ENCODE results near the gene TRIP4. TPM values are rescaled to one million over a fixed set of nuclear protein-coding genes. Genes with fewer than 3 reads are reported as not detected.

Gene TRIP4
- total RNA-seq, 2 experiments from 2014 or later = 13.7 to 14.5 TPM

DNA sequence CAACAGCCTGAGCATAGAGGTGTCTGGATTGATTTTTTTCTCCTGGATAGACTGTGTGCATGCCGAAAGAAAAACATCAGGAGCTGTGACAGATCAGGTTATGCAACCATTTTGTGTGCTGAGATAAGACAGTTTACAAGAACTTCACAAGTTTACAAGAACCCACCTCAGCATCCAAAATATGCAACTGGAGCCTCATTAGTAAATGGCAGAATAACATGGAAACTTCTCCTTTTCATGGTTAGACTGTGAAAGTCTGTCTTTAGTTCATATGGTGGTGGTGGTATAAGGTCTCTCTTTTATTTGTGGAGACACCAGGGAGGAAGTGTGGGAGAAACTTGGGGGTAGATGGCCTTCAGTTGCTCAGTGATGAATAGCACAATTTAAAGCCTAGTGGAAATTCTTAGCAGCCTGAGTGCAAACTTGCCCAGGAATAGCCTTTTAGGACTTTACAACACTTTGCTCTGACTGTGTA is 69.0 kb downstream of the TRIP4 start:
- no peaks in the 10 kb centered on the region for H3K36me3 Mint-ChIP-seq (ENCODE audit: low read depth)
- no peaks in the 10 kb centered on the region for H3K9me3 Mint-ChIP-seq
- intact Hi-C loops (cut with micrococcal nuclease) = no loop called here
- H3K27ac Mint-ChIP-seq = no peak overlapping the region
- H3K4me3 Mint-ChIP-seq = no peak overlapping the region
- H3K27me3 Mint-ChIP-seq (ENCODE audit: low read depth) = no peaks in the 10 kb centered on the region
- peaks cover 56% of the 10 kb centered on the region for H3K4me1 Mint-ChIP-seq (ENCODE audit: low read depth)
- CTCF ChIA-PET = interaction anchor here (0.7 kb wide), 1 partner anchor 12 kb away, joined by 3 read pairs; no protein-coding TSS in a partner anchor
- no peak for DNase-seq

DNA sequence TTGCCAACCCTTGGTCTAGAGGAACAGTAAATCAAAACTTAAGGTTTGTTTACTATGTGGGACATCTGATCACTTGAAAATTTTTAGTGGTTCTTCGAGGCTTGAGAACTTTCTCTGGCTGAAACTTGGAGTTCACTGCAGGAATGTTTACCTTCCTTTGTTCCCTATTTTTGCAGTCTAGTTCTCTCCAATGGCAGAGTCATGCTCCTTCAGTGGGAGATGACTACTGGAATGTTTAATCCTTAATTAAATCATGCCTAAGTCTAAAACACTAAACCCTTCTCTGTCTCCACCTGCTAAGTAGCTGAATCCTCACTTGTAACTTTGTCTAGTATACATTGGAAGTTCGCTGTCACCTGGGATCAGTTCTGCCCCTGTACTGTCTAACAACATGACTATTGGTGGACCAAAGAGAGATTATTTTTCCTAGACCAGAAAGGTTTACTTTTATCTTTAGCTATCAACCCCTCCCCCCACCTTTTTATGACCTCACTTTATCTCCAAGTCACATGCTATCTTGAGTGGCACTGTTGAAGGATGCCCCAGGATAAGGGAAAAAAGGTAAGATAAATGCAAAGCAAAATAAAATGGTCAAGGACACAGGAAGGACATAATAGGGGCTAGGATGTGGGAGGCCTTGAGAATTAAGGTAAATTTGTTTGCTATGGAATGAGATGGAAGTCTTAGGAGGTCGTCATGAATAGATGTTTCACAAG is 71.6 kb downstream of the TRIP4 start:
- H3K9me3 Mint-ChIP-seq = no peaks in the 10 kb centered on the region
- H3K36me3 Mint-ChIP-seq (ENCODE audit: low read depth) = peaks cover 2% of the 10 kb centered on the region
- no peaks in the 10 kb centered on the region for H3K27me3 Mint-ChIP-seq (ENCODE audit: low read depth)
- no peak for DNase-seq
- H3K4me3 Mint-ChIP-seq = peak overlapping the region; percentile 85
- H3K27ac Mint-ChIP-seq = peak overlapping the region; percentile 18
- intact Hi-C loops (cut with micrococcal nuclease) = no loop called here
- H3K4me1 Mint-ChIP-seq (ENCODE audit: low read depth) = peaks cover 68% of the 10 kb centered on the region
- CTCF ChIA-PET = interaction anchor here (0.9 to 2.0 kb wide), 6 partner anchors 32 to 221 kb away, joined by 3 to 6 read pairs (median 4); partner anchors contain the start of gene TRIP4

DNA sequence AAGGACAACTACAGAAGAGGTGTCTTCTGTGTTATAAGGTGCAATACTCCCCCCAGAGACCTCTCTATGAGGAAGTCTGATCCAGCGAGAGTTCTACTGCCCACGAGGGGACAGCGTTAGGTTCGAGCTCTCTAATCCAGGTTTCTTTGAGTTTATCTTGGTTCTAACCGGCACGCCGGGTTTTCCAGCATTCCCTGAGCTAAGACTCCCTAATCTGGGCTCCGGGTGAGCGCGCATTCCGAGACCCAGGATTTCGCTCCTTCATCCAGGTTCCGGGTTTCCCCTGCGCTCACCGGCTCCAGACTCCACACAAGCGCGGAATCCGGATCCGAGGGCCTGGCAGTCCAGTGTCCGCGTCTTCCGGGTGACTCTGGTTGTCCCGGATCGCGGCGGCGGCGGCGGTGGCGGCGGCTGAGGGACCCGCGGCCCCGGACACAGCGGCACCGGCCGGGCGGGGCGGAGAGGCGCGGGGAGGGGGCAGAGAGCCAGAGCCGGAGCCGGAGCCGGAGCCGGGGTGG is 72.6 kb downstream of the TRIP4 start, which contains the start of gene ZNF609:
Gene ZNF609 (plus strand): TSS at position 373 of the 518 bp plus-strand sequence. CDS start 38,842 bp downstream, outside the sequence.
- H3K9me3 Mint-ChIP-seq = no peaks in the 10 kb centered on the region
- intact Hi-C loops (cut with micrococcal nuclease) = loop anchor here (2.0 to 5.0 kb wide), 5 partner anchors 29 to 297 kb away; partner anchors contain the start of genes PPIB and TRIP4
- DNase-seq = peak; percentile 94
- H3K27ac Mint-ChIP-seq = peak within 1 kb of the TSS; percentile 82
- H3K4me3 Mint-ChIP-seq = peak within 1 kb of the TSS; percentile 85
- no peaks in the 10 kb centered on the region for H3K27me3 Mint-ChIP-seq (ENCODE audit: low read depth)
- H3K36me3 Mint-ChIP-seq (ENCODE audit: low read depth) = peaks cover 3% of the 10 kb centered on the region
- CTCF ChIA-PET = interaction anchor here (0.7 to 2.0 kb wide), 7 partner anchors 23 to 220 kb away, joined by 3 to 6 read pairs (median 4); partner anchors contain the start of gene TRIP4
- peaks cover 77% of the 10 kb centered on the region for H3K4me1 Mint-ChIP-seq (ENCODE audit: low read depth)

DNA sequence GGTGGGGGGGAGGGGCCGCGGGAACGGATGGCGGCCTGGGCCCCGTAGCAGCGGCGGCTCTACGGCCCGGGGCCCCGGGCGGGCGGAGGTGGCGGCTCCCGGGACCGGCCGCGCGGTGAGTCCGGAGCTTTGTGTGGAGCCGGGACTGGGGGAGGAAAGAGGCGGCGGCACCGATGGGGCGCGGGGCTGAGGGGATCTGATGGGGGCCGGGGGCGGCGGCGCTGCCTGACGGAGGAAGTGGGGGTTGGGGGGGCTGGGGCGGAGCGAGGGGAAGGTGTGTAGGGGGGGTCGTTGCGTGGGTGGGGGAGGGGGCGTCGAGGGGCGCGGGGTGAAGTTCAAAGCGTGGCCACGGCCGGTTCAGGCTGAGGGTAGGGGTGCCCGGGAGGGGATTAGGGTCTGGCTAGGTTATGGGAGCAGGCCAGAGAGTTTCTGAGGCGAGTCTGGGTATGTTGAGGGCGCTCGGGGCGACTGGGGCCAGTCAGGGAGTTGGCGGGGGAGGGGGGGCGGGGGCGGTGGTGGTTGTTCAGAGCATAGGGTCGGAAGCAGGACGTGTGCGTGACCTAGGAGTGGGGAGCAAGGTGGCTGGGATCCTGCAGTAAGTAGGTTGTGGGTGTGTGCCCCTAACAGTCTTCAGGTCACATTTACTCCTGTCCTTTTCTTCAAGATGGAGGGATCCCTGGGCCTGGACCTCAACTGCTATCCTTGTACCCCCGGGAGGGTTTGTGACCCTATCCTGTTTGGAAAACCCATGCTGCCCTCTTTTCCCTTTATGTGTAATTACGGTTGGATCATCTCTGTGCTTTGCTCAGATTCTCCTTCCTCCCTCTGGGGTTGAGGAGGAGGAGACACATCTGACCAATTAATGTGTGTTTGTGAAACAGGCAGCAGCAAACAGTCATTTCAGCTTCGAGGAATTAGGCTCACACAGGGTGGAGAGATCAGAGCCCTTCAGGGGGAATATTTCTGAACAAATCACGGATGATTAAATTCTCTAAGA is 73.4 kb downstream of the TRIP4 start:
- peak overlapping the region; percentile 77 for H3K4me3 Mint-ChIP-seq
- no peaks in the 10 kb centered on the region for H3K9me3 Mint-ChIP-seq
- peaks cover 78% of the 10 kb centered on the region for H3K4me1 Mint-ChIP-seq (ENCODE audit: low read depth)
- DNase-seq = peak; percentile 63
- CTCF ChIA-PET = interaction anchor here (0.6 to 2.0 kb wide), 5 partner anchors 23 to 219 kb away, joined by 3 to 6 read pairs (median 4); no protein-coding TSS in a partner anchor
- H3K27me3 Mint-ChIP-seq (ENCODE audit: low read depth) = no peaks in the 10 kb centered on the region
- H3K36me3 Mint-ChIP-seq (ENCODE audit: low read depth) = peaks cover 3% of the 10 kb centered on the region
- intact Hi-C loops (cut with micrococcal nuclease) = loop anchor here (1.0 to 5.0 kb wide), 8 partner anchors 17 to 298 kb away; partner anchors contain the start of genes PPIB and TRIP4
- H3K27ac Mint-ChIP-seq = peak overlapping the region; percentile 82

DNA sequence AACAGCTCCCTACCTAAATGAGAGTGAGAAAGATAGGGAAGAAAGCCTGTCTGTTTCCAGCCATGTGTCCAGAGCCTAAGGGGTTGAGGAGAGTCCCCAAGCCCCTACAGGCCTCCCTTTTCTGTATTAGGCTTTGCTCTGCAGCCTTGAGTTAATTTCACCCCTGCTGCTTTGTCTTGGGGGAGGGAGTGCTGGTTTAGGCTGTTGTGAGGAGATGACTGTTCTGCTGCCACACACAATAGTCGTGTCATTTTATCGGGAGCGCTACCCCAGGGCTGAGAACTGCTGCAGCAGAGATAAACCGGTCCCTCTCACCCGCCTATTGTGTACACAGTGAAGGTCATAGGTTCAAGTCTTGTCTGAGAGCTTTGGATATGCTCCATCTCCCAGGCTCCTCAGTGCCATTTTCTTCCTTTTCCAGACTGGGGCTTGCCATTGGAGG is 74.1 kb downstream of the TRIP4 start:
- Mint-ChIP-seq H3K4me1 (ENCODE audit: low read depth) (peaks cover 78% of the 10 kb centered on the region), H3K4me3 (peak overlapping the region; percentile 77), H3K27ac (peak overlapping the region; percentile 82), H3K36me3 (ENCODE audit: low read depth) (peaks cover 3% of the 10 kb centered on the region), H3K27me3 (ENCODE audit: low read depth) (no peaks in the 10 kb centered on the region), H3K9me3 (no peaks in the 10 kb centered on the region)
- CTCF ChIA-PET = interaction anchor here (0.6 to 1.0 kb wide), 2 partner anchors 26 to 41 kb away, joined by 3 to 4 read pairs; no protein-coding TSS in a partner anchor
- intact Hi-C loops (cut with micrococcal nuclease) = loop anchor here (1.0 to 5.0 kb wide), 8 partner anchors 17 to 299 kb away; partner anchors contain the start of genes PPIB and TRIP4
- peak; percentile 68 for DNase-seq

DNA sequence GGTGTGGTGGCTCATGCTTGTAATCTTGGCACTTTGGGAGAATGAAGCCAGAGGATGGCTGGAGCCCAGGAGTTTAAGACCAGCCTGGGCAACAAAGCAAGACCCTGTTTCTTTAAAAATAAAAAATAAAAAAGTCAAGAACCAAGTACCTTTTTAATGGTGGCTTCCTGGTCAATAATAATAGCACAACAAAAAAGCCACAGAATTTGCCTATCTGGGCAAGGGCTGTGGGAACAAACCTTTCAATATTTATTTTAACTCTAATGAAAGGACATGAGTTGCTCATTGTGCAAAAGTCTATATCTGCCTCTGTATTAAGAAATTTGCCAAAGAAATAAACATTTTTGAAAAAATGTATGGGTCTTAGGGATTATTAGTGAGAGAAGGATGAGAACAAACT is 74.9 kb downstream of the TRIP4 start:
- peak overlapping the region; percentile 77 for H3K4me3 Mint-ChIP-seq
- H3K27ac Mint-ChIP-seq = peak overlapping the region; percentile 82
- CTCF ChIA-PET = interaction anchor here (0.6 to 0.7 kb wide), 2 partner anchors 63 to 97 kb away, joined by 3 to 5 read pairs; no protein-coding TSS in a partner anchor
- peaks cover 3% of the 10 kb centered on the region for H3K36me3 Mint-ChIP-seq (ENCODE audit: low read depth)
- no peak for DNase-seq
- intact Hi-C loops (cut with micrococcal nuclease) = loop anchor here (5.0 kb wide), 1 partner anchor 75 kb away; the partner anchor contains the start of gene TRIP4
- H3K27me3 Mint-ChIP-seq (ENCODE audit: low read depth) = no peaks in the 10 kb centered on the region
- no peaks in the 10 kb centered on the region for H3K9me3 Mint-ChIP-seq
- peaks cover 78% of the 10 kb centered on the region for H3K4me1 Mint-ChIP-seq (ENCODE audit: low read depth)

DNA sequence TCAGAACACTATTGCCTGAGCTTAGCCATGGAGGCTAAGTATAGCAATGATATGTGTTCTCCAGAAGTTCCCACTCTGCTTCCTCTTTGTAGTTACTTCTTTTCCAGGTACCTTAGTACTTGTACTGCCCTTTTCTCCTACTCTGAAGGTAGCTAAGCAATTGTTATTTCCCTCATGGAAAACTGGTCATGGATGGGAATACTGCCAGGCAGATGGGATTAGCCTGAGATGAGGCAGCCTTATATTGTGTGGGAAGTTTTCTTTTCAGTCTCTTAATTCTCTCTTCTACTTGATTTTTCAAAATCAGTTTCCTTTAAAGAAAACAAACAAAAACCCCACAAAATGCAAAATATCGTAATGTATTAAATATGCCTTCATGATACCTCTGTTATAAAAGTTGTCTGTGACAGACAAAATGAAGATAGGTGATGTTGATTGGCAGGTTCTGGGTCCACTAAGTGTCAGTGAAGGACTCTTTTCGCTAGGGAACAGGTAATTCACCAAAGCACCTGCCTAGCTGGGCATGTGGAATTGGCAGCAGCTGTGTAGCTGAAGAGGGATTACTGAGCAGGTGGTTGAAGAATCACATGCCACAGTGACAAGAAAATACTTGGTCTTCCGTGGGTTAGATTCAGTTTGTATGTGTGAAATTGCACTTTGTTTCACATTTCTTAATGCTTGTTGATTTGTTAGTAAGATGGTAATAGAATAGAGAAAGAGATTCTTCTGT is 76.8 kb downstream of the TRIP4 start:
- no peaks in the 10 kb centered on the region for H3K27me3 Mint-ChIP-seq (ENCODE audit: low read depth)
- intact Hi-C loops (cut with micrococcal nuclease) = loop anchor here (5.0 kb wide), 1 partner anchor 77 kb away; the partner anchor contains the start of gene TRIP4
- peak overlapping the region; percentile 17 for H3K4me3 Mint-ChIP-seq
- H3K4me1 Mint-ChIP-seq (ENCODE audit: low read depth) = peaks cover 79% of the 10 kb centered on the region
- peaks cover 11% of the 10 kb centered on the region for H3K36me3 Mint-ChIP-seq (ENCODE audit: low read depth)
- DNase-seq = no peak
- H3K27ac Mint-ChIP-seq = peak overlapping the region; percentile 78
- CTCF ChIA-PET = no interaction called here
- H3K9me3 Mint-ChIP-seq = no peaks in the 10 kb centered on the region

DNA sequence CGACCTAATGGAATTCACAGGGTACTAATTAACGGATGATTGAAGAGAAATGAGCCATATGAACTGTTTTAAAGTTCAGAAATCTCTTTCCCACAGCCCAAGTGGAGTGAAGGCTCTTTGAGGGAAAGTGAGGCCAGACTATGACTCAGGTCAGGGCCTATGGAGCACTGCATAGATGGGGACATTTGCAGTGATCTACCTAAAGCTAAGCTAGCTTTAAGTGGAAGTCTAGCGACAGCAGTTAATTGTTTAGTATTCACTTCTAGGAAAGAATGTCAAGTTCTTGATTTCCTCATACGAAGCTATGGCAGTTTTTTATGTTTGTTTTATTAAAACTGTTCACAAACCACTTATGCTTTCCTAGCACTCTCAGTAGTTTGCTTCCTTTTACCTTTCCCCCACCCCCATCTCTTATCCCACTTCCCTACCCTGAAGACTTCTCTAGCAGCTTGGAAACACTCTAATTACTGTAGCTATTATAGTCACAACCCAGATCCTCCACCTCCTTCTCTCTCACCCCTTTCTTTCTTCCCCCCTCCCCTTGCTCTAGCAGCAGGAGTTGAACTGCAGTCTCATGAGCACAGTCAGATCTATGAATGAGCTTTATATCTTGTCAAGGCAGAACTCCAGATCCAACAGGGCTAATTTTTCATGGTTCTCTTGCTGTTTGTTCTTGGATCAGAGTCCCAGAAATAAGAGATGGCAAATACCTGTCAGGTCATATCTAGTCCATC is 78.9 kb downstream of the TRIP4 start:
- Mint-ChIP-seq H3K4me3 (no peak overlapping the region), H3K4me1 (ENCODE audit: low read depth) (peaks cover 76% of the 10 kb centered on the region), H3K9me3 (no peaks in the 10 kb centered on the region), H3K27me3 (ENCODE audit: low read depth) (no peaks in the 10 kb centered on the region), H3K27ac (no peak overlapping the region), H3K36me3 (ENCODE audit: low read depth) (peaks cover 18% of the 10 kb centered on the region)
- intact Hi-C loops (cut with micrococcal nuclease) = no loop called here
- CTCF ChIA-PET = interaction anchor here (0.6 to 1.4 kb wide), 3 partner anchors 10 to 57 kb away, joined by 3 read pairs; no protein-coding TSS in a partner anchor
- DNase-seq = no peak

DNA sequence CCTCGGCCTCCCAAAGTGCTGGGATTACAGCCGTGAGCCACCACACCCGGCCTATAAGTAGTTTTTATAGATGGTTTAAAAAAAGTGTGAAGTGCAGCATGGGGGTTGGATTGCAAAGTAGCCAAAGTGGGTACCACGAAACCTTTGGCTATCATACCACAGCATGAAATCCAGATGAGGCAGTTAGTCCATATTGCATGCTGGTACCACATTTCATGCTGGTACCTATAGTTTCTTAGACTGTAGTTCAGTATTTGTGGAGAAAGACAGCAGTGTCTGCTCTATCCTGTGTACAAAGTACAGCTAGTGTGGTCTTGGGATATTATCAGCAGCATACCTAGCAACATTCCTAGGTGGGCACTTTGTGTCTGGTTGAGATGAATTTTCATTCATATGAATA is 84.5 kb downstream of the TRIP4 start:
- no peak overlapping the region for H3K27ac Mint-ChIP-seq
- no peak overlapping the region for H3K4me3 Mint-ChIP-seq
- intact Hi-C loops (cut with micrococcal nuclease) = no loop called here
- H3K9me3 Mint-ChIP-seq = no peaks in the 10 kb centered on the region
- H3K4me1 Mint-ChIP-seq (ENCODE audit: low read depth) = peaks cover 50% of the 10 kb centered on the region
- H3K27me3 Mint-ChIP-seq (ENCODE audit: low read depth) = no peaks in the 10 kb centered on the region
- CTCF ChIA-PET = no interaction called here
- H3K36me3 Mint-ChIP-seq (ENCODE audit: low read depth) = peaks cover 20% of the 10 kb centered on the region
- no peak for DNase-seq

DNA sequence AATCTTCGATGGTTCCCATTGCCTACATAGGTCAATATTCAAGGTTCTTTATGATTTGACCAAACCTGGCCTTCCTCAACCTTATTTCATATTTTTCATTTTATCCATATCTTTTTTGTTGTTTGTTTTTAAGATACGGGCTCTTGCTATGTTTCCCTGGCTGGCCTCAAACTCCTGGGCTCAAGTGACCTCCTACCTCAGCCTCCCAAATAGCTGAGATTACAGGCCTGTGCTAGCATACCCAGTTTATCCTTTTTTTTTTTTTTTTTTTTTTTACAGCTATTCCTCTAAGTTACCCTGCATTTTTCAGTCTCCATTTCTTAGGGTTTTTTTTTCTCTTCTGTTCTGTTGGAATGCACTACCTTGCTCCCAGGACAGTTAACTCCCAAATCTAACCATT is 87.2 kb downstream of the TRIP4 start:
- H3K36me3 Mint-ChIP-seq (ENCODE audit: low read depth) = peaks cover 12% of the 10 kb centered on the region
- CTCF ChIA-PET = no interaction called here
- H3K27me3 Mint-ChIP-seq (ENCODE audit: low read depth) = no peaks in the 10 kb centered on the region
- no peak overlapping the region for H3K4me3 Mint-ChIP-seq
- no peak overlapping the region for H3K27ac Mint-ChIP-seq
- intact Hi-C loops (cut with micrococcal nuclease) = no loop called here
- H3K4me1 Mint-ChIP-seq (ENCODE audit: low read depth) = peaks cover 38% of the 10 kb centered on the region
- no peak for DNase-seq
- no peaks in the 10 kb centered on the region for H3K9me3 Mint-ChIP-seq
